Tibial nerve (tissue), 4 donors: Measurements from ENCODE around the gene ATG7. TPM values are rescaled to one million over a fixed set of nuclear protein-coding genes. Genes with fewer than 3 reads are reported as not detected.
A peak's percentile ranks its signal among the peaks of the same experiment; 100 is the strongest.

Experiments
- DNase-seq, 2 donors: peaks; one replicate each; pipeline ENCODE4 v3.0.0-alpha.2; 2019; ENCODE audit warnings: low spot score in 2 of 2
- H3K27ac ChIP-seq, 4 donors: fragments of 200-600 bp; sonication (generic) in 3 of 4; one replicate each; pipeline ENCODE4 v1.5.1; 2017 to 2019; ENCODE audit warnings: mild to moderate bottlenecking in 1 of 4
- H3K27me3 ChIP-seq, 2 donors: fragments of 200-600 bp; sonication (generic) in 1 of 2; one replicate each; pipeline versions ENCODE4 v1.5.1 to v1.6.0; 2017 to 2019
- H3K36me3 ChIP-seq, 3 donors: fragments of 200-600 bp; sonication (generic); one replicate each; pipeline ENCODE4 v1.5.1; 2018 to 2019
- H3K4me1 ChIP-seq, 4 donors: fragments of 200-600 bp; sonication (generic) in 3 of 4; one replicate each; pipeline ENCODE4 v1.5.1; 2017 to 2019
- H3K4me3 ChIP-seq, 4 donors: fragments of 200-600 bp; sonication (generic) in 3 of 4; one replicate each; pipeline ENCODE4 v1.5.1; 2017 to 2019; ENCODE audit warnings: mild to moderate bottlenecking in 1 of 4, moderate library complexity in 1 of 4
- H3K9me3 ChIP-seq, 4 donors: fragments of 200-600 bp; sonication (generic) in 3 of 4; one replicate each; pipeline ENCODE4 v1.5.1; 2017 to 2019
- CTCF ChIP-seq, 5 experiments: fragments of 200-600 bp in 3 of 5; fragments of 450-650 bp in 2 of 5; sonication (generic) in 3 of 5; IDR thresholded peaks; one replicate each; pipeline ENCODE4 v1.5.1; 2016 to 2019; ENCODE audit warnings: antibody characterized with exemption in 5 of 5, mild to moderate bottlenecking in 3 of 5, moderate library complexity in 2 of 5
- EP300 ChIP-seq, 2 donors: sonication (generic); formaldehyde crosslinking; IDR thresholded peaks; one replicate each; pipeline ENCODE4 v1.6.1; 2017; ENCODE audit warnings: antibody characterized with exemption in 2 of 2, mild to moderate bottlenecking in 1 of 2
- POLR2A ChIP-seq, 2 donors: fragments of 450-650 bp; IDR thresholded peaks; one replicate each; pipeline ENCODE4 v1.6.1; 2017; ENCODE audit warnings: antibody characterized with exemption in 2 of 2, mild to moderate bottlenecking in 2 of 2, moderate library complexity in 2 of 2
- WGBS, 2 donors: methylation state at CpG; one replicate each; pipeline ENCODE4 v1.1.5; 2018; 5-methylcytosine and 5-hydroxymethylcytosine counted together
- total RNA-seq, 4 donors: library from RNA; depleted of rRNA; stranded (reverse); fragments of >200 nt; gene quantifications; one replicate each; pipeline ENCODE4 v1.1.0, GENCODE V29; 2016

ATG7 gene
- total RNA-seq: 10 to 100 TPM; 71.0 to 94.0 (median 76.2) TPM

GRCh38 chr3:11271986-11272904 is at the start of gene ATG7:
ATG7 (plus strand) TSS chr3:11272397; CDS start chr3:11298696, 26,299 bp downstream.
- peak; percentile 95 for DNase-seq
- H3K27me3 ChIP-seq: no peaks in the 10 kb centered on the region
- peaks cover 0 to under 1% (median 0%) of the 10 kb centered on the region in 4 donors for H3K9me3 ChIP-seq
- peaks cover 0 to 30% (median 11%) of the 10 kb centered on the region in 4 donors for H3K4me1 ChIP-seq
- peak within 1 kb of the TSS; percentile 72 to 93 (median 87) for H3K27ac ChIP-seq
- WGBS, 2 donors: 2 to 6% methylated on average over 26 to 51 of the region's 51 CpGs
- peak within 1 kb of the TSS; percentile 54 to 85 (median 71) for H3K4me3 ChIP-seq
- peak; percentile 82 to 97 for TF ChIP-seq EP300 (IDR thresholded peaks at IDR 0.05)
- peak; percentile 66 to 78 for TF ChIP-seq POLR2A (IDR thresholded peaks at IDR 0.05)
- TF ChIP-seq CTCF (IDR thresholded peaks at IDR 0.05): peak in 3 of 5 experiments; percentile 9 to 65 (median 55)
- H3K36me3 ChIP-seq: peaks cover 0 to 9% (median 0%) of the 10 kb centered on the region in 3 donors

DNA sequence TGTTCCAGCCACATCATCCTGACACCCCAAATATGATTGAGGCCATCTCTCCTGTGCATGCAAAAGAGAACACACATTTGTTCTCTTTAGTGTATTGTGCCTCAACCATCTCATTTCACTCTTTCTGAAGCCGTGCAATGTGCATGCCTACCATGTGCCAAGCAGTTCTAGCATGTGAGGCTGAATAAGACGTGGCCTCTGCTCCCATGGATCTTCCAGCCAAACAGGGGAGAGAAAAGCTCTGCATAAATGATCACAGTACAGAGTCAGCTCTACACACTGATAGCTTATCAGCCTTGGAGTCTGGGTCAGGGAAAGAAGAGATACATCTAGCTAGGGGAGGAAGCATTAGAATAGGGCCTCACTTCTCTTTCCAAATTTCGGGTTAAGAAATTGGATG is 48.2 kb upstream of the ATG7 start:
- Histone ChIP-seq H3K9me3 (no peaks in the 10 kb centered on the region), H3K36me3 (no peaks in the 10 kb centered on the region), H3K27ac (no peak overlapping the region), H3K27me3 (no peaks in the 10 kb centered on the region), H3K4me1 (peaks cover 0 to 37% (median 0%) of the 10 kb centered on the region in 4 donors), H3K4me3 (no peak overlapping the region)
- no peak for DNase-seq
- no peak for TF ChIP-seq EP300 (IDR thresholded peaks at IDR 0.05)
- TF ChIP-seq CTCF (IDR thresholded peaks at IDR 0.05): no peak
- TF ChIP-seq POLR2A (IDR thresholded peaks at IDR 0.05): no peak
- 81 to 86% methylated on average over 3 of the region's 3 CpGs for WGBS, 2 donors

- Histone ChIP-seq H3K27ac (peak overlapping the region in 3 of 4 donors; percentile 68 to 82 (median 71)), H3K36me3 (no peaks in the 10 kb centered on the region), H3K27me3 (no peaks in the 10 kb centered on the region), H3K9me3 (no peaks in the 10 kb centered on the region), H3K4me3 (peak overlapping the region in 1 of 4 donors; percentile 20), H3K4me1 (peaks cover 0 to 37% (median 0%) of the 10 kb centered on the region in 4 donors)
- 88 to 95% methylated on average over 3 of the region's 3 CpGs for WGBS, 2 donors
- TF ChIP-seq POLR2A (IDR thresholded peaks at IDR 0.05) (no peak), EP300 (IDR thresholded peaks at IDR 0.05) (no peak), CTCF (IDR thresholded peaks at IDR 0.05) (no peak)
- no peak for DNase-seq
Observed at GRCh38 chr3:11224870-11225229, 47.3 kb upstream of the ATG7 start.

- no peak for DNase-seq
- H3K36me3 ChIP-seq: no peaks in the 10 kb centered on the region
- H3K4me3 ChIP-seq: no peak overlapping the region
- H3K9me3 ChIP-seq: no peaks in the 10 kb centered on the region
- H3K27me3 ChIP-seq: no peaks in the 10 kb centered on the region
- WGBS, 2 donors: 85 to 92% methylated on average over 6 of the region's 6 CpGs
- H3K4me1 ChIP-seq: peaks cover 0 to 31% (median 0%) of the 10 kb centered on the region in 4 donors
- H3K27ac ChIP-seq: peak overlapping the region in 3 of 4 donors; percentile 68 to 82 (median 71)
- TF ChIP-seq CTCF (IDR thresholded peaks at IDR 0.05) (no peak), POLR2A (IDR thresholded peaks at IDR 0.05) (no peak)
Observed at GRCh38 chr3:11226042-11226370, 46.2 kb upstream of the ATG7 start.

GRCh38 chr3:11228041-11228440 is 44.2 kb upstream of the ATG7 start:
- Histone ChIP-seq H3K4me3 (no peak overlapping the region), H3K36me3 (no peaks in the 10 kb centered on the region), H3K27me3 (no peaks in the 10 kb centered on the region), H3K27ac (peak overlapping the region in 2 of 4 donors; percentile 6 to 17), H3K9me3 (no peaks in the 10 kb centered on the region), H3K4me1 (peaks cover 0 to 27% (median 0%) of the 10 kb centered on the region in 4 donors)
- 57 to 62% methylated on average over 4 of the region's 4 CpGs for WGBS, 2 donors
- TF ChIP-seq POLR2A (IDR thresholded peaks at IDR 0.05) (no peak), CTCF (IDR thresholded peaks at IDR 0.05) (no peak), EP300 (IDR thresholded peaks at IDR 0.05) (no peak)
- no peak for DNase-seq
